T-cell (primary cell): ENCODE measurements around the gene SIMC1. TPM values are rescaled to one million over a fixed set of nuclear protein-coding genes. Genes with fewer than 3 reads are reported as not detected.
"Not testable (repeated sequence)": the region's sequence is repeated elsewhere in the genome, so short reads cannot be mapped to it uniquely, and the experiment has no call there.

Experiments
- ATAC-seq, 4 experiments: fragments of 200-7000 bp in 3 of 4; fragments of 150-1000 bp in 1 of 4; cut with Tn5 transposase; replicated peaks in 1 of 4; 1 replicate in 3 of 4; 2 replicates in 1 of 4; pipeline ENCODE4 v1.10.0; 2021; ENCODE audit warnings: moderate library complexity in 3 of 4, mild to moderate bottlenecking in 2 of 4, moderate number of reproducible peaks in 1 of 4
- CTCF ChIA-PET, 2 donors: fragments of 300-600 bp; sonication (Branson Sonifier 250); formaldehyde crosslinking; loops; one replicate each; lab custom pipeline; 2022; ENCODE audit warnings: antibody characterized with exemption in 2 of 2; lab: Charles Lee
- POLR2A ChIA-PET, 2 donors: fragments of 300-600 bp; sonication (Branson Sonifier 250); formaldehyde crosslinking; loops; one replicate each; lab custom pipeline; 2022; ENCODE audit warnings: antibody characterized with exemption in 2 of 2; lab: Charles Lee
- DNase-seq, 35 experiments: peaks; one replicate each; pipeline versions ENCODE4 v3.0.0 to v3.0.0-alpha.2; 2013 to 2023
- H3K27ac ChIP-seq: one replicate; pipeline ENCODE4 v1.5.1; 2013; ENCODE audit warnings: low read length
- H3K27me3 ChIP-seq, 2 experiments: replicated peaks in 1 of 2; 1 replicate in 1 of 2; 2 replicates in 1 of 2; pipeline versions ENCODE4 v1.6.1 to v1.7.0; 2013; ENCODE audit warnings: low read length in 1 of 2, mixed read lengths in 1 of 2; ENCODE audit not compliant: control insufficient read depth in 2 of 2, insufficient read depth in 2 of 2; ENCODE audit errors: extremely low read depth in 1 of 2
- H3K36me3 ChIP-seq, 2 donors: 1 replicate in 1 of 2; 2 replicates in 1 of 2; pipeline versions ENCODE4 v1.6.1 to v1.7.0; 2013; ENCODE audit warnings: low read length in 1 of 2; ENCODE audit not compliant: control insufficient read depth in 2 of 2, insufficient read depth in 1 of 2; ENCODE audit errors: extremely low read depth in 1 of 2
- H3K4me1 ChIP-seq, 2 experiments: 1 replicate in 1 of 2; 2 replicates in 1 of 2; pipeline versions ENCODE4 v1.6.1 to v1.7.0; 2013; ENCODE audit warnings: low read length in 2 of 2, mixed read lengths in 1 of 2; ENCODE audit not compliant: insufficient read depth in 2 of 2, control insufficient read depth in 1 of 2; ENCODE audit errors: extremely low read depth in 1 of 2
- H3K4me3 ChIP-seq, 2 donors: 1 replicate in 1 of 2; 2 replicates in 1 of 2; pipeline versions ENCODE4 v1.5.1 to v1.7.0; 2013; ENCODE audit warnings: mild to moderate bottlenecking in 2 of 2, low read length in 1 of 2, moderate library complexity in 1 of 2; ENCODE audit not compliant: control insufficient read depth in 1 of 2; ENCODE audit errors: extremely low read depth in 1 of 2
- H3K9me3 ChIP-seq: 2 replicates; pipeline ENCODE4 v1.7.0; 2013
- H3K27ac Mint-ChIP-seq, 2 donors: one replicate each; pipeline ENCODE4 v1.8.0; 2020 to 2021; ENCODE audit warnings: mild to moderate bottlenecking in 2 of 2, mixed read lengths in 2 of 2
- H3K27me3 Mint-ChIP-seq, 2 donors: one replicate each; pipeline ENCODE4 v1.8.0; 2021 to 2022; ENCODE audit warnings: mixed read lengths in 2 of 2
- H3K36me3 Mint-ChIP-seq: one replicate; pipeline ENCODE4 v1.8.0; 2021; ENCODE audit warnings: mixed read lengths
- H3K4me1 Mint-ChIP-seq, 3 donors: one replicate each; pipeline ENCODE4 v1.8.0; 2020 to 2022; ENCODE audit warnings: mixed read lengths in 3 of 3, mild to moderate bottlenecking in 1 of 3
- H3K4me3 Mint-ChIP-seq, 3 donors: one replicate each; pipeline ENCODE4 v1.8.0; 2020 to 2022; ENCODE audit warnings: mild to moderate bottlenecking in 3 of 3, mixed read lengths in 3 of 3, moderate library complexity in 3 of 3
- H3K9me3 Mint-ChIP-seq, 3 donors: one replicate each; pipeline ENCODE4 v1.8.0; 2020 to 2022; ENCODE audit warnings: mixed read lengths in 3 of 3
- WGBS: methylation state at CpG from one replicate; pipeline ENCODE4 v1.1.5; 2013; ENCODE audit warnings: missing lambda C conversion rate; ENCODE audit not compliant: insufficient coverage; 5-methylcytosine and 5-hydroxymethylcytosine counted together
- total RNA-seq, 35 experiments: library from RNA in 6 of 35; stranded (reverse) in 6 of 35; fragments of 120-200 nt in 1 of 35; gene quantifications; one replicate each; pipeline versions ENCODE4 v1.2.1 to v1.2.4 and lab custom pipeline; 2013 to 2026

SIMC1 gene
- total RNA-seq, 5 donors from 2014 or later (not counting 1 experiment from before 2014, with no cell fraction given) = 19.2 to 25.4 (median 24.1) TPM

DNA sequence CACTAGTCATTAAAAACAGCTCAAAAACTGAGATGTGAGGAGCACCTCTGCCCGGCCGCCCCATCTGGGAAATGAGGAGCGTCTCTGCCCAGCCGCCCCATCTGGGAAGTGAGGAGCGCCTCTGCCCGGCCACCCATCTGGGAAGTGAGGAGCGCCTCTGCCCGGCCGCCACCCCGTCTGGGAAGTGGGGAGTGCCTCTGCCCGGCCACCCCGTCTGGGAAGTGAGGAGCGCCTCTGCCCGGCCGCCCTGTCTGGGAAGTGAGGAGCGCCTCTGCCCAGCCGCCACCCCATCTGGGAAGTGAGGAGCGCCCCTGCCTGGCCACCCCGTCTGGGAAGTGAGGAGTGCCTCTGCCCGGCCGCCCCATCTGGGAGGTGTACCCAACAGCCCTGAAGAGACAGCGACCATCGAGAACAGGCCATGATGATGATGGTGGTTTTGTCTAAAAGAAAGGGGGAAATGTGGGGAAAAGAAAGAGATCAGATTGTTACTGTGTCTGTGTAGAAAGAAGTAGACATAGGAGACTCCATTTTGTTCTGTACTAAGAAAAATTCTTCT, 23.7 kb upstream of the SIMC1 start:
- H3K36me3 ChIP-seq, DNase-seq, H3K9me3 ChIP-seq, ATAC-seq, H3K36me3 Mint-ChIP-seq, H3K4me1 Mint-ChIP-seq, H3K4me1 ChIP-seq, CTCF ChIA-PET, H3K9me3 Mint-ChIP-seq, POLR2A ChIA-PET, H3K27ac Mint-ChIP-seq, H3K4me3 Mint-ChIP-seq, H3K27ac ChIP-seq, H3K4me3 ChIP-seq: not testable (repeated sequence)
- peaks cover 4 to 12% of the 10 kb centered on the region in 2 donors for H3K27me3 Mint-ChIP-seq
- peaks cover 0 to 12% of the 10 kb centered on the region in 2 experiments for H3K27me3 ChIP-seq
- 96% methylated on average over 5 of the region's 23 CpGs for WGBS

DNA sequence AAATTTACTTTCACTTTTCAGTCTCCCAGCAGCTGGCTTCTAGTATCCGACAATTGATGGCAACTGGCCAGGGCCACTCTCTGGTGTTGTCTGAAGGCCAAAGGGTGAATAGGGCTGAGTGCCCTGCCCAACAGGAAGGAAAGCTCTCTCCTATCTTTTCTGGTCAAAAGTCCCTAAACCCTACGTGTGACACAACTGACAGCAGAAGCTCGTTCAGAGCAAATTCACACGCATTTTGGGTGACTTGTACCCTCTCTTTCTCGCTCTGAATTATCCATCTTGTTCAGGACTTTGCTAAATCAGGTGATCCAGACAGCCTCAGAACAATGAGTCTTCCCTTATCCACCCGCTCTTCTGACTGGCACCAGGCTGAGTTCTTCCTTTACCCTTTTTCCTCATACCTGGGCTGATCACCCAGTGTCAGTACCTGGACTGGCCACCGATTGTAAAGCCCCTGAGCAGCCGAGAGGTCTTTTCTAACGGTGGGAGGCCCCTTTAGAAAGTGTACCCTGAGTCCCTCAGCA, 21.8 kb upstream of the SIMC1 start:
- H3K4me1 ChIP-seq, ATAC-seq, H3K4me3 ChIP-seq, H3K36me3 ChIP-seq, DNase-seq, H3K9me3 ChIP-seq, H3K4me1 Mint-ChIP-seq, CTCF ChIA-PET, POLR2A ChIA-PET, H3K36me3 Mint-ChIP-seq, H3K27ac ChIP-seq, H3K9me3 Mint-ChIP-seq: not testable (repeated sequence)
- Mint-ChIP-seq H3K27ac (peak overlapping the region in 1 of 2 donors; percentile 32), H3K27me3 (peaks cover 8 to 12% of the 10 kb centered on the region in 2 donors), H3K4me3 (peak overlapping the region in 2 of 3 donors; percentile 21 to 31)
- peaks cover 0 to 14% of the 10 kb centered on the region in 2 experiments for H3K27me3 ChIP-seq
- WGBS = 58% methylated on average over 7 of the region's 9 CpGs

DNA sequence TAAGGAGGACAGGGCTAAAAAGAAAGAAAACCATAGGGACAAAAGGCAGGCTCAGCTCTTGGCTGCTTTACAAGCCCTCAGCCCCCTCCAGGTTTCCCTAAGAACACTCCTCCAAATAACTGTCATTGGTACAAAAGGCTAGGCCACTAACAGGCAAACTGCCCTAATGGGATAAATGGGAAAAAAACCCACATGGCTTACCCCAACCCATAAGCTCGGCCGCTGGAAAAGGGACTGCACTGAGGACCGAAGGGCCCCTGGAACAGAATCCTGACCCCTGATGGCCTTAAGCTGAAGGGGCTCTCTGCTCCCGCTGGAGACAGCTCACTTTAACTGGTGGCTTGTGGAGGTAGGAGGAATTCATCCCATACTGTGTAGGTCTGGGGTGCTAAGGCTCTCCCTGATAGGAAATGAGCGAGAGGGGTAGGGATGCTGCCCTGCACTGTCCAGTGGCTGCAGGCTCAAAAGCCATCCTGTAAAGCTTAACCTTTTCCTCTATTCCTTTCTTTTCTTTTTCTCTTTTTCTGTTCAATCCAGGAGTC, 21.0 kb upstream of the SIMC1 start:
- H3K27ac Mint-ChIP-seq, H3K36me3 ChIP-seq, H3K4me3 ChIP-seq, H3K9me3 ChIP-seq, H3K4me1 Mint-ChIP-seq, H3K27me3 ChIP-seq, POLR2A ChIA-PET, H3K4me3 Mint-ChIP-seq, H3K4me1 ChIP-seq, ATAC-seq, H3K27ac ChIP-seq, H3K9me3 Mint-ChIP-seq, H3K36me3 Mint-ChIP-seq, DNase-seq: not testable (repeated sequence)
- WGBS = no CpG with 5 or more reads among the region's 5 CpGs
- CTCF ChIA-PET = interaction anchor here in 1 of 2 donors (0.5 kb wide), 1 partner anchor 390 kb away, joined by 4 read pairs; no protein-coding TSS in a partner anchor
- peaks cover 8 to 11% of the 10 kb centered on the region in 2 donors for H3K27me3 Mint-ChIP-seq

DNA sequence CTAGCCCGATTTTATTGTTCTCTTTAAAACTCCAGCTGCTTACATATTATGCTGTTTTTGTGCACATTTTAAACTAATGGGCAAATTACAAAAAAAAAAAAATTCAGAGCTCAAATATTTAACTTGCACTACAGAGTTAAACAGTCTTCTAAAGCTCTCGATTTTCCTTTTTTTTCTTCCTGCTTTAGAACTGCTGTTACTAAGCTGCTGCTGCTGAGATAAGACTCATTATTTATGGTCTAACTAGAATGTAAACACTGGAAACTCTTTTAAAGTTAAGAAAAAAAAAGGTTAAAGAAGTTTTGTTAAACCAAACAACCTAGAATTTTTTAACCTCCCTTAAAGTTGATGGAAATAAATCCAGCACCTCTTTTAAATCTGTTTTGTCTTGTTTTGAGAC, 20.5 kb upstream of the SIMC1 start:
- H3K27me3 Mint-ChIP-seq = peaks cover 6 to 11% of the 10 kb centered on the region in 2 donors
- H3K4me1 ChIP-seq, H3K27ac ChIP-seq, DNase-seq, H3K9me3 ChIP-seq, POLR2A ChIA-PET, H3K36me3 ChIP-seq, H3K36me3 Mint-ChIP-seq, ATAC-seq, H3K27me3 ChIP-seq, H3K27ac Mint-ChIP-seq, H3K4me3 ChIP-seq, H3K9me3 Mint-ChIP-seq, H3K4me1 Mint-ChIP-seq, H3K4me3 Mint-ChIP-seq: not testable (repeated sequence)
- WGBS = no CpG with 5 or more reads among the region's 2 CpGs
- CTCF ChIA-PET = interaction anchor here in 1 of 2 donors (0.5 kb wide), 1 partner anchor 390 kb away, joined by 4 read pairs; no protein-coding TSS in a partner anchor

DNA sequence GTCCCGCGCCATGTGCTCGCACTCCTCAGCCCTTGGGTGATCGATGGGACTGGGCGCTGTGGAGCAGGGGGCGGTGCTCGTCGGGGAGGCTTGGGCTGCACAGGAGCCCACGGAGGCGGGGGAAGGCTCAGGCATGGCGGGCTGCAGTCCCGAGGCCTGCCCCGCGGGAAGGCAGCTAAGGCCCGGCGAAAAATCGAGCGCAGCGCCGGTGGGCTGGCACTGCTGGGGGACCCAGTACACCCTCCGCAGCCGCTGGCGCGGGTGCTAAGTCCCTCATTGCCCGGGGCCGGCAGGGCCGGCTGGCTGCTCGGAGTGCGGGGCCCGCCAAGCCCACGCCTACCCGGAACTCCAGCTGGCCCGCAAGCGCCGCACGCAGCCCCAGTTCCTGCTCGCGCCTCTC, 16.2 kb upstream of the SIMC1 start:
- H3K4me1 ChIP-seq, DNase-seq, H3K27me3 ChIP-seq, H3K36me3 ChIP-seq, H3K4me3 Mint-ChIP-seq, ATAC-seq, H3K27ac ChIP-seq, CTCF ChIA-PET, POLR2A ChIA-PET, H3K36me3 Mint-ChIP-seq, H3K27me3 Mint-ChIP-seq, H3K9me3 ChIP-seq, H3K27ac Mint-ChIP-seq, H3K9me3 Mint-ChIP-seq, H3K4me3 ChIP-seq, H3K4me1 Mint-ChIP-seq: not testable (repeated sequence)
- 98% methylated on average over 12 of the region's 38 CpGs for WGBS

DNA sequence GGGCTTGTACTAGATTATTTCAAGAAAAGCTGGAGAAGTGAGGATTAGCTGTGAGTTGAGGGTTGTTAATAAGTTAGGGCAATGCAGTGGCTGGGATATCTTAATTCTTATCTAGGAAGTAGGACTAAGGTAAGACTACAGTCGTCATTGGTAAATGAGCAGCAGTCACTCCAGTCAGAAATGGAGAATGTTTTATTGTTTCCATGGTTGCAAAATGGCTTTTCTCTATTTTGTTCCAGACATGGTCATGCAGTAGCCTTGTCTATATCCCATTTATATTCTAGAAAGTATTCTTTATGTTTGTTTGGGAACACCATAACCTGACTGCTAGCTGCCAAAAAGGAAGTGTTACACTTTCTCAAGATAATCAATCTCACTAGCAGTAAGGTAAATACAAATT, 9.9 kb upstream of the SIMC1 start:
- WGBS = no CpG with 5 or more reads among the region's 1 CpG
- ATAC-seq, H3K36me3 ChIP-seq, H3K4me3 ChIP-seq, H3K27ac ChIP-seq, DNase-seq, H3K4me1 Mint-ChIP-seq, H3K27me3 Mint-ChIP-seq, H3K9me3 Mint-ChIP-seq, H3K27me3 ChIP-seq, H3K27ac Mint-ChIP-seq, H3K9me3 ChIP-seq, H3K36me3 Mint-ChIP-seq, H3K4me3 Mint-ChIP-seq, POLR2A ChIA-PET, H3K4me1 ChIP-seq, CTCF ChIA-PET: not testable (repeated sequence)
